SU-DHL-6 (cell line): ENCODE results near the gene AUH.
A peak's percentile ranks its signal among the peaks of the same experiment; 100 is the strongest.

Source experiments
- H2AFZ ChIP-seq: fragments of 200-600 bp; sonication (generic); 2 replicates; pipeline ENCODE4 v1.6.1; 2014; ENCODE audit warnings: low read depth, mild to moderate bottlenecking, moderate library complexity, mixed read lengths, antibody characterized with exemption, low read length; ENCODE audit not compliant: severe bottlenecking
- H3F3A ChIP-seq: fragments of 200-600 bp; shearing (Covaris generic); 2 replicates; pipeline ENCODE4 v1.6.0; 2016; ENCODE audit warnings: antibody characterized with exemption, mild to moderate bottlenecking; ENCODE audit not compliant: insufficient read depth
- H3K27ac ChIP-seq: fragments of 200-600 bp; sonication (generic); 2 replicates; pipeline ENCODE4 v1.5.1; 2016; ENCODE audit warnings: low read depth, mild to moderate bottlenecking, low read length, moderate library complexity, mixed read lengths
- H3K27me3 ChIP-seq: fragments of 200-600 bp; sonication (generic), shearing (Covaris generic); 2 replicates; pipeline ENCODE4 v1.6.0; 2014; ENCODE audit warnings: mild to moderate bottlenecking, low read length
- H3K36me3 ChIP-seq: fragments of 200-600 bp; sonication (generic); 2 replicates; pipeline ENCODE4 v1.6.1; 2014; ENCODE audit warnings: mild to moderate bottlenecking, low read length, mixed read lengths
- H3K4me2 ChIP-seq: fragments of 300-600, 200-600 bp; shearing (Covaris generic), sonication (generic); 2 replicates; pipeline ENCODE4 v1.6.0; 2014; ENCODE audit warnings: low read length, low read depth, mild to moderate bottlenecking; ENCODE audit not compliant: poor library complexity, severe bottlenecking
- H3K4me3 ChIP-seq: fragments of 200-600 bp; sonication (generic); 2 replicates; pipeline ENCODE4 v1.5.1; 2014; ENCODE audit warnings: antibody characterized with exemption, low read length, mild to moderate bottlenecking, mixed read lengths; ENCODE audit not compliant: insufficient read depth, poor library complexity, severe bottlenecking
- H3K79me2 ChIP-seq: fragments of 200-600 bp; sonication (generic); 2 replicates; pipeline ENCODE4 v1.6.1; 2014; ENCODE audit warnings: mild to moderate bottlenecking, low read length, moderate library complexity; ENCODE audit not compliant: insufficient read depth
- H3K9ac ChIP-seq: fragments of 200-600 bp; sonication (generic); 2 replicates; pipeline ENCODE4 v1.7.0; 2014; ENCODE audit warnings: mild to moderate bottlenecking, low read length
- H3K9me2 ChIP-seq: fragments of 200-600 bp; sonication (generic); replicated peaks from 2 replicates; pipeline ENCODE4 v1.6.1; 2014; ENCODE audit warnings: low read length; ENCODE audit not compliant: insufficient read depth
- H3K9me3 ChIP-seq: fragments of 200-600 bp; sonication (generic); 2 replicates; pipeline ENCODE4 v1.6.1; 2014; ENCODE audit warnings: low read length, mixed read lengths; ENCODE audit not compliant: insufficient read depth
- H4K20me1 ChIP-seq: fragments of 200-600 bp; sonication (generic); 2 replicates; pipeline ENCODE4 v1.6.1; 2014; ENCODE audit warnings: low read depth, mild to moderate bottlenecking, antibody characterized with exemption, low read length, moderate library complexity, mixed read lengths
- EZH2phosphoT487 ChIP-seq: fragments of 200-600 bp; sonication (generic), shearing (Covaris generic); conservative IDR thresholded peaks from 2 replicates; pipeline ENCODE4 v1.6.1; 2018; ENCODE audit warnings: mild to moderate bottlenecking, antibody characterized with exemption, low read length, moderate library complexity, mixed read lengths
- TF ChIP-seq, protein P1 (sequence below): fragments of 200-600 bp; sonication (generic); IDR thresholded peaks from one replicate; pipeline ENCODE4 v1.5.1; 2017; ENCODE audit warnings: antibody characterized with exemption, mild to moderate bottlenecking, low read length, moderate library complexity; ENCODE audit not compliant: insufficient read depth, poor library complexity, severe bottlenecking

The AUH gene

DNA sequence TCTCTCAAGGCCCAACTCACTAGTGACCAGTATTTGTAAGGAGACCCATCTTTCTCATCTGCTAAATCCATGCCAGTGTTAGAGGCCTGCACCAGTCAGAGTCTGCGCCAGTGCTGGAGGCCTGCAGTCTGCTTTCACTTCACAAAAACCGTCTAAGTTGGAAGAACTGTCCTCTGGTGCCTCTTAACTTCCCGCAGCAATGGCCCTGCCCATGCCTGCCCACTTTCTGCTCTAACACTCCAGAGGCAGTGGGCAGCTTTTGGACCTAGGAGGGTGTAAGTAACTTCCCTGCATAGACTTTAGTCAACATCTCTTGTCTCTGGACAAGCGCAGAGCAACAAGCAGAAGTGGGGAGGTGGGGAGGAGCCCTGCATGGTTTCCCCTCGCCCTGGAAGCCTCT, 152.9 kb downstream of the AUH start:
- H4K20me1 ChIP-seq: no peaks in the 10 kb centered on the region
- no peak overlapping the region for H3K4me2 ChIP-seq
- no peaks in the 10 kb centered on the region for H3K36me3 ChIP-seq
- H3F3A ChIP-seq: no peaks in the 10 kb centered on the region
- TF ChIP-seq, protein P1, sequence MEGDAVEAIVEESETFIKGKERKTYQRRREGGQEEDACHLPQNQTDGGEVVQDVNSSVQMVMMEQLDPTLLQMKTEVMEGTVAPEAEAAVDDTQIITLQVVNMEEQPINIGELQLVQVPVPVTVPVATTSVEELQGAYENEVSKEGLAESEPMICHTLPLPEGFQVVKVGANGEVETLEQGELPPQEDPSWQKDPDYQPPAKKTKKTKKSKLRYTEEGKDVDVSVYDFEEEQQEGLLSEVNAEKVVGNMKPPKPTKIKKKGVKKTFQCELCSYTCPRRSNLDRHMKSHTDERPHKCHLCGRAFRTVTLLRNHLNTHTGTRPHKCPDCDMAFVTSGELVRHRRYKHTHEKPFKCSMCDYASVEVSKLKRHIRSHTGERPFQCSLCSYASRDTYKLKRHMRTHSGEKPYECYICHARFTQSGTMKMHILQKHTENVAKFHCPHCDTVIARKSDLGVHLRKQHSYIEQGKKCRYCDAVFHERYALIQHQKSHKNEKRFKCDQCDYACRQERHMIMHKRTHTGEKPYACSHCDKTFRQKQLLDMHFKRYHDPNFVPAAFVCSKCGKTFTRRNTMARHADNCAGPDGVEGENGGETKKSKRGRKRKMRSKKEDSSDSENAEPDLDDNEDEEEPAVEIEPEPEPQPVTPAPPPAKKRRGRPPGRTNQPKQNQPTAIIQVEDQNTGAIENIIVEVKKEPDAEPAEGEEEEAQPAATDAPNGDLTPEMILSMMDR: no peak
- TF ChIP-seq EZH2phosphoT487: no peak
- H3K27me3 ChIP-seq: no peaks in the 10 kb centered on the region
- no peaks in the 10 kb centered on the region for H3K79me2 ChIP-seq
- H2AFZ ChIP-seq: no peak overlapping the region
- H3K9ac ChIP-seq: no peak overlapping the region
- no peaks in the 10 kb centered on the region for H3K9me2 ChIP-seq
- H3K9me3 ChIP-seq: no peaks in the 10 kb centered on the region
- no peak overlapping the region for H3K4me3 ChIP-seq
- no peak overlapping the region for H3K27ac ChIP-seq

DNA sequence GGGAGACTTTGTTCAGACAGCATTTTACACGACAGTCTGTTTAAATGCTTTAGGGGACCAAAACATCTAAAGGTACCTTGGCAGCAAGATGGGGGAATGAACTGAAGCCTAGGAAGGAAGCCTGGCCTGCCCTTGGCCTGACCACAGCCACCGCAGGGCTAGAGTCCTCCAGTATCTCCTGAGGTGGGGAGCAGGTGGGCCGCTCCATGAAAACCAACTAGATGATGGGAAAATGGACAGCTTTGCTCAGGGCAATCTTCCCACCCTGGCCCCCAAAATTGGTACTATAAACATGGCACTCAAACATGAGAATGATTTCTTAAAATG, 153.3 kb downstream of the AUH start:
- no peaks in the 10 kb centered on the region for H3F3A ChIP-seq
- H3K27me3 ChIP-seq: no peaks in the 10 kb centered on the region
- H3K4me3 ChIP-seq: no peak overlapping the region
- no peak for TF ChIP-seq EZH2phosphoT487
- TF ChIP-seq, protein P1: no peak
- H3K36me3 ChIP-seq: no peaks in the 10 kb centered on the region
- no peaks in the 10 kb centered on the region for H3K79me2 ChIP-seq
- no peaks in the 10 kb centered on the region for H3K9me3 ChIP-seq
- no peak overlapping the region for H3K27ac ChIP-seq
- H4K20me1 ChIP-seq: no peaks in the 10 kb centered on the region
- H3K4me2 ChIP-seq: peak overlapping the region; percentile 14
- no peak overlapping the region for H3K9ac ChIP-seq
- H3K9me2 ChIP-seq: no peaks in the 10 kb centered on the region
- no peak overlapping the region for H2AFZ ChIP-seq

DNA sequence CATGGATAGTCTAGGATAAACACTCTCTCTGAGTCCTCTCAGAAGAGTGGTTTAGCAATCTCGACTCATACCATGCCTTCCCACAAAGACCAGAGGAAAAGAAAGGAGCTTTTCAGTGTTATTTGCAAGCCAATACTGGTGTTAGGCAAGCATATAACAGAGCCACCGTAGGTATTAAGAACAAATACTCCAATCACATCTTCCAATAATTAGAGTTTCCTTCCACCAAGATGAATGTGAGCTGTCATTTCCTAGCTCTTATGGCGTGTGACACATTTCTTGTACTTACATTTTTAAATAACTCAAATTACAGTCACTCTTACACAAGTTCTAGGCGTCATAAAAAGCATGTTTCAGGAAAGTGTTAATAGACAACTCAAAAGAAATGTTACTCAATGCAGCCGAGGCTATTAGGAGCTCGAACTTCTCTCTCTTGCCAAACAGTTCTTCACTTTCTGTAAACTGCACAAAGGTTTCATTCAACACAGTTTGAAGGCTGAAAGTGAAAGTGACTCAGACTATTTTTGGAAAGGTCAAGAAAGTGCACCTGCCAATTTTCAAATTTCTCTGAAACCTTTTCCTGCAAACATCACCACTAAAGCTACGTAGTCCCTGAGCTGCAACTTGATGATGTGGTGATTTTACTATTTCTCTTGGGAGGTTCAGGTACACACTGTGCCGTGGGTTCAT, 153.8 kb downstream of the AUH start:
- H3K27ac ChIP-seq: no peak overlapping the region
- no peak for TF ChIP-seq EZH2phosphoT487

DNA sequence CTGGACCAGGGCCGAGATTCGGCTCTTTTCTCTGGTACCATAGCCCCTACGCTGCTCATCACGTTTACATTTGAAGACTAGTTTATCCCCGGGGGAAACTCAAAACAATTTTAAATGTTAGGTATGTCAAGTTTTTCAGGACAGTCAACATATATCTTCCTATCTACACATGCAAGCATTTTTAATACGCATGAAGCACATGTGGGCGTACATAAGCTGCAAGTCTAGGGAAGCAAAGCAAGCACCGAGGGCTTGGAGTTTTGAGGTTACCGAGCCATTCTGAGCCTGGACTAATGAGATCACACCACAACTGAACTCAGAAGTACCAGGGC, 154.4 kb downstream of the AUH start:
- Histone ChIP-seq H3K79me2 (no peaks in the 10 kb centered on the region), H3K36me3 (no peaks in the 10 kb centered on the region), H3K27me3 (no peaks in the 10 kb centered on the region), H3K27ac (no peak overlapping the region), H3K9me2 (no peaks in the 10 kb centered on the region), H3F3A (no peaks in the 10 kb centered on the region), H2AFZ (no peak overlapping the region), H4K20me1 (no peaks in the 10 kb centered on the region), H3K4me3 (no peak overlapping the region), H3K9ac (no peak overlapping the region), H3K4me2 (no peak overlapping the region), H3K9me3 (no peaks in the 10 kb centered on the region)
- TF ChIP-seq, protein P1: no peak
- no peak for TF ChIP-seq EZH2phosphoT487

More for the DNA sequence above, 153.8 kb downstream of the AUH start:
- no peak overlapping the region for H2AFZ ChIP-seq
- H3K9me3 ChIP-seq: no peaks in the 10 kb centered on the region
- no peak overlapping the region for H3K4me3 ChIP-seq
- H3K9me2 ChIP-seq: no peaks in the 10 kb centered on the region
- peak overlapping the region; percentile 14 for H3K4me2 ChIP-seq
- no peaks in the 10 kb centered on the region for H3K36me3 ChIP-seq
- H3F3A ChIP-seq: no peaks in the 10 kb centered on the region
- H3K79me2 ChIP-seq: no peaks in the 10 kb centered on the region
- H4K20me1 ChIP-seq: no peaks in the 10 kb centered on the region
- H3K27me3 ChIP-seq: no peaks in the 10 kb centered on the region
- no peak overlapping the region for H3K9ac ChIP-seq
